ENCODE data around the gene GNG7. TPM values are rescaled to one million over a fixed set of nuclear protein-coding genes. Genes with fewer than 3 reads are reported as not detected.

The GNG7 gene
- total RNA-seq, 1 donor = 0.45 TPM

GRCh38 chr19:2640563-2641331 lies 61.7 kb downstream of the GNG7 start:
- no peak for DNase-seq (ENCODE audit: low read depth)
- no peak overlapping the region for H3K4me3 ChIP-seq (ENCODE audit: low read depth, low read length)
- no peak for TF ChIP-seq CTCF (IDR thresholded peaks at IDR 0.05; ENCODE audit: insufficient read depth, low read length)

- H3K4me3 ChIP-seq (ENCODE audit: low read depth, low read length) = no peak overlapping the region
- TF ChIP-seq CTCF (IDR thresholded peaks at IDR 0.05; ENCODE audit: insufficient read depth, low read length) = no peak
- no peak for DNase-seq (ENCODE audit: low read depth)
Measured at GRCh38 chr19:2639999-2640398, 62.5 kb downstream of the GNG7 start.

GRCh38 chr19:2638417-2638940 lies 64.0 kb downstream of the GNG7 start:
- no peak for TF ChIP-seq CTCF (IDR thresholded peaks at IDR 0.05; ENCODE audit: insufficient read depth, low read length)
- no peak overlapping the region for H3K4me3 ChIP-seq (ENCODE audit: low read depth, low read length)

GRCh38 chr19:2636897-2637683 lies 65.4 kb downstream of the GNG7 start:
- TF ChIP-seq CTCF (IDR thresholded peaks at IDR 0.05; ENCODE audit: insufficient read depth, low read length) = peak; percentile 92
- H3K4me3 ChIP-seq (ENCODE audit: low read depth, low read length) = no peak overlapping the region
- peak; percentile 37 for DNase-seq (ENCODE audit: low read depth)

More at GRCh38 chr19:2638417-2638940, 64.0 kb downstream of the GNG7 start:
- DNase-seq (ENCODE audit: low read depth) = no peak

- no peak overlapping the region for H3K4me3 ChIP-seq (ENCODE audit: low read depth, low read length)
- no peak for DNase-seq (ENCODE audit: low read depth)
- no peak for TF ChIP-seq CTCF (IDR thresholded peaks at IDR 0.05; ENCODE audit: insufficient read depth, low read length)
Measured at GRCh38 chr19:2636141-2636896, 66.2 kb downstream of the GNG7 start.

- no peak for DNase-seq (ENCODE audit: low read depth)
- H3K4me3 ChIP-seq (ENCODE audit: low read depth, low read length) = no peak overlapping the region
- no peak for TF ChIP-seq CTCF (IDR thresholded peaks at IDR 0.05; ENCODE audit: insufficient read depth, low read length)
Measured at GRCh38 chr19:2634960-2635359, 67.5 kb downstream of the GNG7 start.

Measured in fibroblast of the aortic adventitia (primary cell).